K562 (cell line): ENCODE results near the gene MMP26. TPM values are rescaled to one million over a fixed set of nuclear protein-coding genes. Genes with fewer than 3 reads are reported as not detected.

Experiments used
- DPF2 ChIP-seq: fragments of 450-650 bp; IDR thresholded peaks from 2 replicates; pipeline ENCODE4 v1.6.1; 2016
- GATAD2A ChIP-seq: fragments of 450-650 bp; IDR thresholded peaks from 2 replicates; pipeline ENCODE4 v1.6.1; 2017
- HIVEP1 ChIP-seq: fragments of 250-450 bp; sonication (Bioruptor Pico); IDR thresholded peaks from 2 replicates; pipeline ENCODE4 v1.4.0; 2020; ENCODE audit warnings: mild to moderate bottlenecking
- KLF16 ChIP-seq: IDR thresholded peaks from 2 replicates; pipeline ENCODE4 v1.6.1; 2016; ENCODE audit warnings: antibody characterized with exemption
- MED1 ChIP-seq: sonication (generic); formaldehyde crosslinking; IDR thresholded peaks from 2 replicates; pipeline ENCODE4 v1.8.1; 2023; ENCODE audit warnings: missing genetic modification reagents, borderline replicate concordance
- MTA2 ChIP-seq: fragments of 450-650 bp; IDR thresholded peaks from 2 replicates; pipeline ENCODE4 v1.6.1; 2016; ENCODE audit warnings: low read depth
- PHB ChIP-seq: fragments of 250-450 bp; sonication (Bioruptor Pico); IDR thresholded peaks from 2 replicates; pipeline ENCODE4 v1.5.0; 2021
- RBM17 ChIP-seq: fragments of 200-400 bp; formaldehyde crosslinking; IDR thresholded peaks from 2 replicates; pipeline ENCODE4 v1.6.1; 2017; ENCODE audit warnings: low read depth, mild to moderate bottlenecking, low read length, borderline replicate concordance
- STAT6 ChIP-seq: sonication (generic); formaldehyde crosslinking; IDR thresholded peaks from 2 replicates; pipeline ENCODE4 v1.8.1; 2023; ENCODE audit warnings: mild to moderate bottlenecking, missing genetic modification reagents
- TAL1 ChIP-seq: fragments of 450-650 bp; IDR thresholded peaks from 2 replicates; pipeline ENCODE4 v1.6.1; 2016; ENCODE audit warnings: mild to moderate bottlenecking
- ZFPM2 ChIP-seq: fragments of 250-450 bp; sonication (Bioruptor Pico); IDR thresholded peaks from 2 replicates; pipeline ENCODE4 v1.5.1; 2022; ENCODE audit warnings: mild to moderate bottlenecking
- ZNF592 ChIP-seq: fragments of 450-650 bp; IDR thresholded peaks from 2 replicates; pipeline ENCODE4 v1.6.1; 2017; ENCODE audit warnings: antibody characterized with exemption, mild to moderate bottlenecking
- ZNF695 ChIP-seq: fragments of 450-650 bp; formaldehyde crosslinking; IDR thresholded peaks from 2 replicates; pipeline ENCODE4 v1.4.0; 2020; ENCODE audit warnings: mild to moderate bottlenecking, moderate library complexity
- polyA plus RNA-seq, 8 experiments: library from polyadenylated mRNA; depleted of rRNA in 4 of 8; stranded (reverse) in 5 of 8; unstranded in 3 of 8; fragments of >200 nt; fragmentation: Nextera tagmentation in 2 of 8; fragmentation: Illumina TruSeq in 1 of 8; extraction: Ambion mirVana in 2 of 8; extraction: Trizol in 1 of 8; gene quantifications; 2 replicates each; pipeline versions ENCODE4 v1.2.1 to v1.2.3, GENCODE V29; 2011 to 2014; ENCODE audit warnings: inconsistent platforms in 1 of 8, missing spikeins in 1 of 8
- total RNA-seq, 7 experiments: library from RNA; depleted of rRNA in 6 of 7; stranded (reverse); fragments of >200 nt in 6 of 7; fragmentation: Illumina TruSeq in 2 of 7; extraction: Trizol in 2 of 7; gene quantifications; 2 replicates each; pipeline versions ENCODE4 v1.2.1 to v1.2.3, GENCODE V29; 2011 to 2021; ENCODE audit warnings: low replicate concordance in 1 of 7
- TF ChIP-seq, protein P1 (sequence below): fragments of 450-650 bp; IDR thresholded peaks from 2 replicates; pipeline ENCODE4 v1.6.1; 2018; ENCODE audit not compliant: partially characterized antibody
- TF ChIP-seq, protein P2 (sequence below): fragments of 450-650 bp; formaldehyde crosslinking; IDR thresholded peaks from 2 replicates; pipeline ENCODE4 v1.4.0; 2020; ENCODE audit warnings: mild to moderate bottlenecking
- TF ChIP-seq, protein P3 (sequence below): fragments of 450-650 bp; IDR thresholded peaks from 2 replicates; pipeline ENCODE4 v1.6.1; 2016; ENCODE audit warnings: low read depth, mild to moderate bottlenecking, moderate library complexity

MMP26 gene
- total and polyA plus RNA-seq, 9 of the 15 experiments (the other 6 are each of a cell fraction or from before 2014, with no cell fraction given): not detected

GRCh38 chr11:4658629-4659445 lies 45.7 kb upstream of the MMP26 start (continued):
- no peak for TF ChIP-seq ZNF695 (CRISPR knock-in tag)
- TF ChIP-seq ZFPM2 (CRISPR knock-in tag): no peak
- peak; percentile 49; the same call in 1 of the 2 replicates for TF ChIP-seq MTA2
- TF ChIP-seq DPF2: peak; percentile 63; the same call in 1 of the 2 replicates
- TF ChIP-seq, protein P1, sequence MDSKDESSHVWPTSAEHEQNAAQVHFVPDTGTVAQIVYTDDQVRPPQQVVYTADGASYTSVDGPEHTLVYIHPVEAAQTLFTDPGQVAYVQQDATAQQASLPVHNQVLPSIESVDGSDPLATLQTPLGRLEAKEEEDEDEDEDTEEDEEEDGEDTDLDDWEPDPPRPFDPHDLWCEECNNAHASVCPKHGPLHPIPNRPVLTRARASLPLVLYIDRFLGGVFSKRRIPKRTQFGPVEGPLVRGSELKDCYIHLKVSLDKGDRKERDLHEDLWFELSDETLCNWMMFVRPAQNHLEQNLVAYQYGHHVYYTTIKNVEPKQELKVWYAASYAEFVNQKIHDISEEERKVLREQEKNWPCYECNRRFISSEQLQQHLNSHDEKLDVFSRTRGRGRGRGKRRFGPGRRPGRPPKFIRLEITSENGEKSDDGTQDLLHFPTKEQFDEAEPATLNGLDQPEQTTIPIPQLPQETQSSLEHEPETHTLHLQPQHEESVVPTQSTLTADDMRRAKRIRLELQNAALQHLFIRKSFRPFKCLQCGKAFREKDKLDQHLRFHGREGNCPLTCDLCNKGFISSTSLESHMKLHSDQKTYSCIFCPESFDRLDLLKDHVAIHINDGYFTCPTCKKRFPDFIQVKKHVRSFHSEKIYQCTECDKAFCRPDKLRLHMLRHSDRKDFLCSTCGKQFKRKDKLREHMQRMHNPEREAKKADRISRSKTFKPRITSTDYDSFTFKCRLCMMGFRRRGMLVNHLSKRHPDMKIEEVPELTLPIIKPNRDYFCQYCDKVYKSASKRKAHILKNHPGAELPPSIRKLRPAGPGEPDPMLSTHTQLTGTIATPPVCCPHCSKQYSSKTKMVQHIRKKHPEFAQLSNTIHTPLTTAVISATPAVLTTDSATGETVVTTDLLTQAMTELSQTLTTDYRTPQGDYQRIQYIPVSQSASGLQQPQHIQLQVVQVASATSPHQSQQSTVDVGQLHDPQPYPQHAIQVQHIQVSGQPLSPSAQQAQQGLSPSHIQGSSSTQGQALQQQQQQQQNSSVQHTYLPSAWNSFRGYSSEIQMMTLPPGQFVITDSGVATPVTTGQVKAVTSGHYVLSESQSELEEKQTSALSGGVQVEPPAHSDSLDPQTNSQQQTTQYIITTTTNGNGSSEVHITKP: peak; percentile 74
- no peak for TF ChIP-seq RBM17
- no peak for TF ChIP-seq GATAD2A
- TF ChIP-seq ZNF592: peak; percentile 60; the same call in 1 of the 2 replicates
- TF ChIP-seq TAL1: peak; percentile 66
- TF ChIP-seq, protein P2, sequence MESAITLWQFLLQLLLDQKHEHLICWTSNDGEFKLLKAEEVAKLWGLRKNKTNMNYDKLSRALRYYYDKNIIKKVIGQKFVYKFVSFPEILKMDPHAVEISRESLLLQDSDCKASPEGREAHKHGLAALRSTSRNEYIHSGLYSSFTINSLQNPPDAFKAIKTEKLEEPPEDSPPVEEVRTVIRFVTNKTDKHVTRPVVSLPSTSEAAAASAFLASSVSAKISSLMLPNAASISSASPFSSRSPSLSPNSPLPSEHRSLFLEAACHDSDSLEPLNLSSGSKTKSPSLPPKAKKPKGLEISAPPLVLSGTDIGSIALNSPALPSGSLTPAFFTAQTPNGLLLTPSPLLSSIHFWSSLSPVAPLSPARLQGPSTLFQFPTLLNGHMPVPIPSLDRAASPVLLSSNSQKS (CRISPR knock-in tag): no peak
- no peak for TF ChIP-seq PHB
- TF ChIP-seq, protein P3, sequence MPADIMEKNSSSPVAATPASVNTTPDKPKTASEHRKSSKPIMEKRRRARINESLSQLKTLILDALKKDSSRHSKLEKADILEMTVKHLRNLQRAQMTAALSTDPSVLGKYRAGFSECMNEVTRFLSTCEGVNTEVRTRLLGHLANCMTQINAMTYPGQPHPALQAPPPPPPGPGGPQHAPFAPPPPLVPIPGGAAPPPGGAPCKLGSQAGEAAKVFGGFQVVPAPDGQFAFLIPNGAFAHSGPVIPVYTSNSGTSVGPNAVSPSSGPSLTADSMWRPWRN: no peak
- TF ChIP-seq STAT6 (CRISPR knock-in tag): no peak
- no peak for TF ChIP-seq MED1 (CRISPR knock-in tag)
- peak; percentile 45; the same call in 1 of the 2 replicates for TF ChIP-seq KLF16
- no peak for TF ChIP-seq HIVEP1
